Right lobe of liver (tissue), 4 donors: ENCODE measurements around the gene C16orf86.

ENCODE experiments used
- CTCF ChIP-seq, 4 donors: fragments of 200-600 bp in 3 of 4; fragments of 450-650 bp in 1 of 4; IDR thresholded peaks; one replicate each; pipeline versions ENCODE4 v1.5.1 to v1.8.0; 2016 to 2022; ENCODE audit warnings: antibody characterized with exemption in 4 of 4, mild to moderate bottlenecking in 2 of 4
- POLR2A ChIP-seq: fragments of 450-650 bp; IDR thresholded peaks from one replicate; pipeline ENCODE4 v1.6.1; 2017; ENCODE audit warnings: antibody characterized with exemption, mild to moderate bottlenecking
- donor health status: DM: no; HTN: no; CAD: no.
- donor health status: DM: no; HTN: no; CAD: no.
- donor health status: DM: no; HTN: yes; CAD: no.

- TF ChIP-seq CTCF (IDR thresholded peaks at IDR 0.05) (no peak), POLR2A (no peak)
These were observed 17.7 kb upstream of the C16orf86 start for GRCh38 chr16:67648764-67649407.
